ENCODE results near the gene CHIC2. TPM values are rescaled to one million over a fixed set of nuclear protein-coding genes. Genes with fewer than 3 reads are reported as not detected.
A peak's percentile ranks its signal among the peaks of the same experiment; 100 is the strongest.

Gene CHIC2
- total RNA-seq, 2 experiments from 2014 or later = 14.7 to 17.7 TPM

DNA sequence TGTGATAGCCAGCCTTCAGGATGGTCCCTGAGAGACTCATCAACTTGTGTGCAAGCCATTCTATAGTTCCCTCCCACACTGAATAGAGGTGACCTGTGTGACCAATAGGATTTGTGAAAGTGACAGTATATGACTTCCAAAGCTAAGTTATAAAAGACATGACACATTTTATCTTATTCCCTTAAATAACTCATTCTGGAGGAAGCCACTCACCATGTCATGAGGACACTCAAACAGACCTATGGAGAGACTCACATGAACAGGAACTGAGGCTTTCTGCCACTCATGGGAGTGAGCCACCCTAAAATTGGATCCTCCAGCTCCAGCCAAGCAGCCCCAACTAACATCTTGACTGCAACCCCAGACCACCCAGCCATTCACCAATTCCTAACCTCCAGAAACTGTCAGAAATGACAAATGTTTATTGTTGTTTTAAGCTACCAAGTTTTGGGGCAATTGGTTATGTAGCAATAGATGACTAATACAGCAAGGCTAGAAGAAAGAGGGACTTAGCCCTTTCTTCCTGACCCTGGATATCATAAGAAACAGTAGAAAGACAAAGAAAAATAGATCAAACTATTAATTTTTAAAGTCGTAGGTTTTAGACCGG lies 9.0 kb upstream of the CHIC2 start:
- no peaks in the 10 kb centered on the region for H3K36me3 Mint-ChIP-seq (ENCODE audit: low read depth)
- H3K4me1 Mint-ChIP-seq = no peaks in the 10 kb centered on the region
- peaks cover 9% of the 10 kb centered on the region for H3K27me3 Mint-ChIP-seq
- intact Hi-C loops (cut with DNase I, micrococcal nuclease) = no loop called here
- ChIA-PET POLR2A (no interaction called here), CTCF (interaction anchor here (1.0 to 1.6 kb wide), 2 partner anchors 10 to 61 kb away, joined by 3 read pairs; no protein-coding TSS in a partner anchor)
- no peaks in the 10 kb centered on the region for H3K9me3 Mint-ChIP-seq (ENCODE audit: low read depth)
- H3K4me3 Mint-ChIP-seq = no peak overlapping the region
- ATAC-seq (no peak), DNase-seq (no peak)
- H3K27ac Mint-ChIP-seq = no peak overlapping the region

DNA sequence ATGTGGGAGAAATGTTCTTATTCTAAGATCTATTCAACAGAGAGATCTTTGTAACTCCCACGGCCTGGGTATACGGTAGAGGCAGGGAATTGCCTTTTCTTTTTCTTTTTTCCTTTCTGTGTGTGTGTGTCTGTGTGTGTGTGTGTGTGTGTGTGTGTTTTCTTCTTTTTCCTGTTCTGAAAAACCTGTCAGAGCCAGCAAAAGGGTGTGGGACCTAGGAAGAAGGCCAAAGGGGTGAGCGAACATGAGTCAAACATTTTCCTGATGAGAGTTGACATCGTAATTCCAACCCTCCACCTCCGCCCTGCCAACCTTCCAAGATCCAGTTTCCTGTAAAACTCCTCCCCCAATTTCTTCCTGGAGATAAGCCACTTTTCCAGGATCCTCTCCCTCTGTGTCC lies 2.8 kb upstream of the CHIC2 start:
- Mint-ChIP-seq H3K27me3 (no peaks in the 10 kb centered on the region), H3K36me3 (ENCODE audit: low read depth) (peaks cover 11% of the 10 kb centered on the region), H3K4me3 (no peak overlapping the region), H3K4me1 (peaks cover 19% of the 10 kb centered on the region), H3K27ac (no peak overlapping the region), H3K9me3 (ENCODE audit: low read depth) (peaks cover 4% of the 10 kb centered on the region)
- CTCF ChIA-PET = interaction anchor here (0.5 to 1.4 kb wide), 3 partner anchors 29 to 139 kb away, joined by 3 to 4 read pairs (median 4); no protein-coding TSS in a partner anchor
- no peak for DNase-seq
- ATAC-seq = no peak
- intact Hi-C loops (cut with DNase I, micrococcal nuclease) = loop anchor here (10.0 kb wide), 3 partner anchors 962 to 1878 kb away; partner anchors contain the start of genes CEP135 (in 1 of the 2) and EXOC1 (in 1 of the 2)
- POLR2A ChIA-PET = no interaction called here

DNA sequence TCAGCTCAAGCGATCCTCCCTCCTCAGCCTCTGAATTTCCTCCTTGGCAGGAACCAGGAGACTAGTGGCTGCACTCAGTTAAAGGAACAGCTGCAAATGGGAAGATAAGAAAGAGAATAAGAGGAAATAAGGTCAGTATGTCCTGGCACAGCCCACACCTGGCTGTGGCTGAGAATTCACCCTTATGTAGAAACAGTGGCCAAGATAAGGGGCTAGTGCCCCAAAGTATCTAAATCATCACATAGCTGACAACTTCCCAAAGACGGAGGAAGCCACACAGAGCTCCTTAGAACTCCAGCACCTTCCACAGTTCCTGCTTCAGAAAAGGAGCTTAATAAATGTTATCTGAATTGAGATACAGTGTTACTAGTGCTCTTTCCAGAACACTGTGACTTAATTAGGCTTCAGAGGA lies 2.3 kb upstream of the CHIC2 start:
- DNase-seq = no peak
- Mint-ChIP-seq H3K4me3 (no peak overlapping the region), H3K36me3 (ENCODE audit: low read depth) (peaks cover 11% of the 10 kb centered on the region), H3K27ac (no peak overlapping the region), H3K4me1 (peaks cover 23% of the 10 kb centered on the region), H3K9me3 (ENCODE audit: low read depth) (peaks cover 4% of the 10 kb centered on the region), H3K27me3 (no peaks in the 10 kb centered on the region)
- ATAC-seq = no peak
- CTCF ChIA-PET = interaction anchor here (0.5 to 1.4 kb wide), 4 partner anchors 9 to 138 kb away, joined by 3 to 4 read pairs (median 4); no protein-coding TSS in a partner anchor
- intact Hi-C loops (cut with DNase I, micrococcal nuclease) = loop anchor here (10.0 kb wide), 3 partner anchors 962 to 1878 kb away; partner anchors contain the start of genes CEP135 (in 1 of the 2) and EXOC1 (in 1 of the 2)
- POLR2A ChIA-PET = no interaction called here

DNA sequence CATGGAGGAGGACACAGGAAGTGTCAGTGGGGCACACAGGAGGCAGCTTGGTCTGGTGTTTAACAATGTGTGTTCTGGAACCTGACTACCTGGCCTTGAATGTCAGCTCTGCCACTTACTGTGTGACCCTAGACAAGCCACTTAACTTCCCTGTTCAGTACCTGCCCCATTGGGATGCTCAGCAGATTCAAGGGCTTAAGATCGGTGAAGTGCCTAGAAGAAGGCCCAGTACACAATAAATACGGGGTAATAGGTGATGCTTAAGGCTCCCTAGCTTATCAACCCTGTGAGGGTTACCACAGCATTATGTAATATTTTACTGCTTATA lies 1.6 kb upstream of the CHIC2 start:
- H3K9me3 Mint-ChIP-seq (ENCODE audit: low read depth) = peaks cover 4% of the 10 kb centered on the region
- H3K4me1 Mint-ChIP-seq = peaks cover 29% of the 10 kb centered on the region
- no peak overlapping the region for H3K27ac Mint-ChIP-seq
- ChIA-PET POLR2A (no interaction called here), CTCF (interaction anchor here (0.7 to 1.4 kb wide), 4 partner anchors 9 to 143 kb away, joined by 3 to 4 read pairs (median 3); no protein-coding TSS in a partner anchor)
- H3K36me3 Mint-ChIP-seq (ENCODE audit: low read depth) = peaks cover 14% of the 10 kb centered on the region
- no peaks in the 10 kb centered on the region for H3K27me3 Mint-ChIP-seq
- DNase-seq = no peak
- intact Hi-C loops (cut with DNase I, micrococcal nuclease) = loop anchor here (10.0 kb wide), 3 partner anchors 961 to 1879 kb away; partner anchors contain the start of genes CEP135 (in 1 of the 2) and EXOC1 (in 1 of the 2)
- H3K4me3 Mint-ChIP-seq = no peak overlapping the region
- ATAC-seq = no peak

DNA sequence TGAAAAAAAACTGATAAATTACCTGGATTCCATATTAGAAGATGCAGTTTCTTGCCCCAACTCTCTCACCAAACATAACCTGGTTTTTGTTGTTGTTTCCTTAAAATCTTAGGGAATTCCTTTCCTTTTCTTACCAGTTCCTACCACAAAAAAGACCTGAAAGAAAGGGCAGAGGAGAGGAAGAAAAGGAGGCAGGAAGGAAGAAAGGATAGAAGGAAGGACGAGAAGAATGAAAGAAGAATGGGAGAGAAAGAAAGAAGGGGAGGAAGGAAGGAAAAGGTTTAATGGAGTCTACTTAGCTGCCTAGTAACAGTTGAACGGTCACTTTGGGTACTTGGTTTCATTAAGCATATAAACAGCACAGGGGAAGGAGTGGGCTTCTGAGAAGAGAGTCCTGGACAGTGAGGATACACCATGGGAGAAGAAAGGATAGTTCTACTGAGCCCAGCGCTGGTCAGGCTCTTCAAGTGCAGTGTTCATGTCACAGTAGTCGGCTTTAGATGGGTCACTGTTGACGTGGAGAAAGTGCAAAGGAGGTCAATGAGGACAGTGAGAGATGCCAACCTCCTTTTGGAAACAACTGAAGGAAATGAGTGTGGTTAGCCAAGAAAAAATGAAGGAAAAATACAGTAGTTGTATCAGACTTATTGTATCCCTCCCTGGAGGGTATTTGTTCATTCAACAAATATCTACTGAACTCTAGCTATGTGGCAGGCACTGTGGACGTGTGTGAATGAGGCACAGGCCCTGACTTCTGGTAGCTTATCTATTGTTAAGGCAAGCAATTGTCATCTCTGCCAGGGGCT lies 1.1 kb upstream of the CHIC2 start:
- ChIA-PET POLR2A (no interaction called here), CTCF (interaction anchor here (0.7 to 1.4 kb wide), 4 partner anchors 8 to 157 kb away, joined by 3 to 4 read pairs (median 3); no protein-coding TSS in a partner anchor)
- peaks cover 4% of the 10 kb centered on the region for H3K9me3 Mint-ChIP-seq (ENCODE audit: low read depth)
- H3K4me1 Mint-ChIP-seq = peaks cover 33% of the 10 kb centered on the region
- intact Hi-C loops (cut with DNase I, micrococcal nuclease) = loop anchor here (2.0 to 10.0 kb wide), 6 partner anchors 25 to 1879 kb away; partner anchors contain the start of genes CEP135 (in 1 of the 2), CLOCK (in 1 of the 2) and EXOC1 (in 1 of the 2)
- H3K27me3 Mint-ChIP-seq = no peaks in the 10 kb centered on the region
- H3K4me3 Mint-ChIP-seq = peak overlapping the region; percentile 94
- DNase-seq (no peak), ATAC-seq (no peak)
- H3K36me3 Mint-ChIP-seq (ENCODE audit: low read depth) = peaks cover 14% of the 10 kb centered on the region
- peak overlapping the region; percentile 83 for H3K27ac Mint-ChIP-seq

DNA sequence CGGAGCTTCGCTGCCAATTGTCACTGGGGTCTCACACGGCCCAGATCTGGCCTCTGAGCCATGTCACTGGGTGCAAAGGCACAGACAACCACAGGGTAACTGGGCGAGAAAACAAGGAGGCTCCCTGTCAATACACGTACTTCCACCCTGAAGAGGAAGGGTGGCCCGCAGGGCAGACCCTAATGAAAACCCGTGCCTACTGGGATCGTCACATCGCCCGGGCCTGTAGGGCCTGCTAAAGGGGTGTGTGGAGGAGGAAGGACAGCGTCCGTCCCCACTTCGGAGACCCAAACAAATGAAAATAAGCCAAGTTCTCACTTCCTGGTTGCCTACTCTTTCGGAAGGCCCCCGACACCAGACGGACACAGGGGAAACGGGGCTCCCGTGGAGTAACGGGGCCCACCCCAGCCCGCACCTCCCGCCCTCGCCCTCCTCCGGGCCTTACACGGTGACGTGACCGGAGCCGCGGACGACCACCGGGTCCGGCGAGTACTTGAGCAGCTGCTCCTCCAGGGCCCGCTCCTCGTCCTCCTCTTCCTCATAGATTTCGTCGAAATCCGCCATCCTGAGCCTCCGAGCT lies 578 bp downstream of the CHIC2 start:
- ChIA-PET CTCF (interaction anchor here (1.0 to 1.3 kb wide), 3 partner anchors 9 to 932 kb away, joined by 3 read pairs; no protein-coding TSS in a partner anchor), POLR2A (interaction anchor here (1.0 kb wide), 2 partner anchors 47 to 1351 kb away, joined by 3 to 4 read pairs; no protein-coding TSS in a partner anchor)
- H3K9me3 Mint-ChIP-seq (ENCODE audit: low read depth) = peaks cover 4% of the 10 kb centered on the region
- H3K4me1 Mint-ChIP-seq = peaks cover 46% of the 10 kb centered on the region
- peak overlapping the region; percentile 94 for H3K27ac Mint-ChIP-seq
- peak overlapping the region; percentile 94 for H3K4me3 Mint-ChIP-seq
- DNase-seq (peak; percentile 55), ATAC-seq (peak; percentile 22)
- H3K27me3 Mint-ChIP-seq = no peaks in the 10 kb centered on the region
- peaks cover 20% of the 10 kb centered on the region for H3K36me3 Mint-ChIP-seq (ENCODE audit: low read depth)
- intact Hi-C loops (cut with DNase I, micrococcal nuclease) = loop anchor here (1.0 to 10.0 kb wide), 12 partner anchors 23 to 1881 kb away; partner anchors contain the start of genes FIP1L1 (in 2 of the 2), CEP135 (in 1 of the 2), CLOCK (in 1 of the 2) and EXOC1 (in 1 of the 2)

DNA sequence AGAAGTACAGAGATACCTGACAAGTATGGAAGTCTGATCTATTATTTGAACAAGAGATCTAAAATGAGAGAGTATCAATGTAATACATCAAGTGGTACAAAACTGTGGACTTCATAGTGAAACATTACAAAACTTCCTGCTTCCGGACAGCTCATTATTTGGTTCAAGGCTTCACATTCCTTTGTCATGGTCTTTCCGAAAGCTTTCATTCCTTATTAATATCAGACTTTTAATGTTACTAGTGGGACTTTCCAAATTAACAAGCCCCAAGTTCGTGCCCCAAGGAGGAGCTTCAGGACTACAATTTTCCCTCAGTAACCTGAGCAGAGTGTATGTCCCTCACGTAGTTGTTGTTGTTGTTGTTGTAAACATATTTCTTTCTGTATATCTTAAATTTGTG lies 1.2 kb downstream of the CHIC2 start:
- POLR2A ChIA-PET = interaction anchor here (0.6 to 1.2 kb wide), 4 partner anchors 47 to 1351 kb away, joined by 3 to 4 read pairs (median 3); no protein-coding TSS in a partner anchor
- ATAC-seq (peak; percentile 45), DNase-seq (peak; percentile 39)
- no peaks in the 10 kb centered on the region for H3K27me3 Mint-ChIP-seq
- peaks cover 51% of the 10 kb centered on the region for H3K4me1 Mint-ChIP-seq
- peak overlapping the region; percentile 94 for H3K27ac Mint-ChIP-seq
- H3K9me3 Mint-ChIP-seq (ENCODE audit: low read depth) = peaks cover 4% of the 10 kb centered on the region
- peak overlapping the region; percentile 94 for H3K4me3 Mint-ChIP-seq
- intact Hi-C loops (cut with DNase I, micrococcal nuclease) = loop anchor here (2.0 to 10.0 kb wide), 6 partner anchors 22 to 1882 kb away; partner anchors contain the start of genes CEP135 (in 1 of the 2), EXOC1 (in 1 of the 2) and FIP1L1 (in 1 of the 2)
- CTCF ChIA-PET = interaction anchor here (0.6 to 1.3 kb wide), 5 partner anchors 10 to 931 kb away, joined by 3 to 4 read pairs (median 3); no protein-coding TSS in a partner anchor
- H3K36me3 Mint-ChIP-seq (ENCODE audit: low read depth) = peaks cover 20% of the 10 kb centered on the region

DNA sequence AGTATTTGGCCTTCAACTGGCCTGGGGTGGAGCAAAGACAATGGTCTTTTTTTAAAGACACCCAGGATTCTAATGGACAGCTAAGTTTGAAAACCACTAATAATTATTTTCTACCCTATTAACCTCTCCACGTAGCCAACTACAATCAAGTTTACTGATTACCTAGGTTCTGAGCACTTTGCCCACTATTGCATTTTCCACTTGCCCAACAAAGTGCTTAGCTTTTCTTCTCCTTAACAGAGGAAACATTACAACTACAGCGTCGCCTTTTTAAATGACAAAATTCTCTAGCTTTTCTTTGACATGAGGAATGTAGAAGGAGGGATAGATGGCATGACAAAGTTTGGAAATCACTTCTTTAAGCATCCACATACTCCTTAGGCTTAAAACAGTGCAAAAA lies 2.0 kb downstream of the CHIC2 start:
- DNase-seq = no peak
- CTCF ChIA-PET = interaction anchor here (0.8 to 1.1 kb wide), 2 partner anchors 24 to 31 kb away, joined by 3 read pairs; no protein-coding TSS in a partner anchor
- intact Hi-C loops (cut with DNase I, micrococcal nuclease) = loop anchor here (2.0 to 10.0 kb wide), 6 partner anchors 22 to 1882 kb away; partner anchors contain the start of genes CEP135 (in 1 of the 2), EXOC1 (in 1 of the 2) and FIP1L1 (in 1 of the 2)
- peak overlapping the region; percentile 94 for H3K4me3 Mint-ChIP-seq
- peak overlapping the region; percentile 60 for H3K27ac Mint-ChIP-seq
- no peak for ATAC-seq
- peaks cover 20% of the 10 kb centered on the region for H3K36me3 Mint-ChIP-seq (ENCODE audit: low read depth)
- POLR2A ChIA-PET = interaction anchor here (1.2 kb wide), 1 partner anchor 930 kb away, joined by 3 read pairs; no protein-coding TSS in a partner anchor
- H3K27me3 Mint-ChIP-seq = no peaks in the 10 kb centered on the region
- peaks cover 59% of the 10 kb centered on the region for H3K4me1 Mint-ChIP-seq
- peaks cover under 1% of the 10 kb centered on the region for H3K9me3 Mint-ChIP-seq (ENCODE audit: low read depth)

DNA sequence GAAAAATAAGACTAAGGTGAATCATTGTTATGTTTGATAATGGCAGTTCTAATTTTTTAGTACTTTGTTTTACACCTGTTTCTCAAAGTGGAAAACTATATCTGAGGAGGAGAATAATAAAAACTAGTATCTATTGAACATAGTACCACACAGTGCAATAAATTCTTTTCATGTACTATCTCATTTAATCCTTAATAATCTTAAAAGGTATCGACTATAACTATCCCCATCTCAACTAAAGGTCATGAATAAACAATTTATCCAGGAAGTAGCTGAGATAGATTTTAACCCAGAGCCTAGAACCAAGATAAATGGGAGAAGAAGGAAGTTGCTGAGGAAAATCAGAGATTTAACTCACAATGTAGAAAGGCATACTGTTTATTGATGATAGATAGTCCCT lies 2.5 kb downstream of the CHIC2 start:
- no peaks in the 10 kb centered on the region for H3K27me3 Mint-ChIP-seq
- ChIA-PET CTCF (no interaction called here), POLR2A (no interaction called here)
- peaks cover 62% of the 10 kb centered on the region for H3K4me1 Mint-ChIP-seq
- intact Hi-C loops (cut with DNase I, micrococcal nuclease) = loop anchor here (2.0 to 10.0 kb wide), 6 partner anchors 21 to 1883 kb away; partner anchors contain the start of genes CEP135 (in 1 of the 2), EXOC1 (in 1 of the 2) and FIP1L1 (in 1 of the 2)
- H3K9me3 Mint-ChIP-seq (ENCODE audit: low read depth) = no peaks in the 10 kb centered on the region
- peaks cover 20% of the 10 kb centered on the region for H3K36me3 Mint-ChIP-seq (ENCODE audit: low read depth)
- peak overlapping the region; percentile 55 for H3K27ac Mint-ChIP-seq
- no peak for ATAC-seq
- H3K4me3 Mint-ChIP-seq = peak overlapping the region; percentile 60
- no peak for DNase-seq

DNA sequence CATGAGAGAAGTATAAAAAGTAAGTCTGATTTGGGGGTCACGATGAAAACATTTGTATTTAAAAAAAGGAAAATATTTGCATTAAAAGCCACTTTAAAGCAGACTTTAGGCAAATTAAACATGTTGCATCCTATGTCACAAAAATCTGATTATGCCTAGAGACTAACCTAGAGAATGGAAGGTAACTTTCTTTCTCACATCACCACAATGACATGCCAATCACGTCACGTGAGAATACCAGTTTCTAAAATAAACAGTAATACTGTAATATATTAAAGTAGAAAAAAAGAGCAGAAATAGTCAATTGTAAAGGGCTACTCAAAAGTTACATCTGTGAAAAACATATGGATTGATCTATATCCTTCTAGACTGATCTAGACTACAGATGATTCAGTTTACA lies 3.3 kb downstream of the CHIC2 start:
- Mint-ChIP-seq H3K36me3 (ENCODE audit: low read depth) (peaks cover 20% of the 10 kb centered on the region), H3K27ac (no peak overlapping the region), H3K4me1 (peaks cover 69% of the 10 kb centered on the region), H3K4me3 (peak overlapping the region; percentile 60), H3K9me3 (ENCODE audit: low read depth) (no peaks in the 10 kb centered on the region), H3K27me3 (no peaks in the 10 kb centered on the region)
- no peak for ATAC-seq
- CTCF ChIA-PET = no interaction called here
- intact Hi-C loops (cut with DNase I, micrococcal nuclease) = loop anchor here (5.0 to 10.0 kb wide), 5 partner anchors 684 to 1884 kb away; partner anchors contain the start of genes CEP135 (in 1 of the 2), EXOC1 (in 1 of the 2) and FIP1L1 (in 1 of the 2)
- DNase-seq = no peak
- POLR2A ChIA-PET = no interaction called here
